Gastroesophageal sphincter (tissue), 4 donors: ENCODE results near the gene DNAJC5. TPM values are rescaled to one million over a fixed set of nuclear protein-coding genes. Genes with fewer than 3 reads are reported as not detected.
"Not testable (repeated sequence)": the region's sequence is repeated elsewhere in the genome, so short reads cannot be mapped to it uniquely, and the experiment has no call there.

Experiments
- ATAC-seq: fragments of 150-250 bp; one replicate; pipeline ENCODE4 v1.9.1; 2016; ENCODE audit warnings: mild to moderate bottlenecking, moderate library complexity
- H3K27ac ChIP-seq, 4 donors: fragments of 200-600 bp; sonication (generic) in 3 of 4; 1 replicate in 3 of 4; 2 replicates in 1 of 4; pipeline ENCODE4 v1.5.1; 2016 to 2019
- H3K27me3 ChIP-seq: fragments of 200-600 bp; sonication (generic); one replicate; pipeline ENCODE4 v1.5.1; 2019
- H3K36me3 ChIP-seq, 2 donors: fragments of 200-600 bp; sonication (generic); one replicate each; pipeline ENCODE4 v1.5.1; 2019; ENCODE audit warnings: control low read depth in 1 of 2
- H3K4me1 ChIP-seq, 3 donors: fragments of 200-600 bp; sonication (generic); 1 replicate in 2 of 3; 2 replicates in 1 of 3; pipeline ENCODE4 v1.5.1; 2016 to 2019; ENCODE audit warnings: control low read depth in 2 of 3
- H3K4me3 ChIP-seq, 2 donors: fragments of 200-600 bp; sonication (generic); one replicate each; pipeline ENCODE4 v1.5.1; 2019; ENCODE audit warnings: mild to moderate bottlenecking in 1 of 2, moderate library complexity in 1 of 2
- H3K9me3 ChIP-seq, 3 donors: fragments of 200-600 bp; sonication (generic); one replicate each; pipeline ENCODE4 v1.5.1; 2017 to 2019; ENCODE audit warnings: control low read depth in 2 of 3
- CTCF ChIP-seq, 4 experiments: fragments of 200-600 bp in 2 of 4; fragments of 450-650 bp in 2 of 4; sonication (generic) in 1 of 4; IDR thresholded peaks; one replicate each; pipeline ENCODE4 v1.5.1; 2017 to 2019; ENCODE audit warnings: antibody characterized with exemption in 4 of 4, mild to moderate bottlenecking in 2 of 4, moderate library complexity in 2 of 4
- EP300 ChIP-seq: sonication (generic); formaldehyde crosslinking; IDR thresholded peaks from one replicate; pipeline ENCODE4 v1.6.1; 2017; ENCODE audit warnings: antibody characterized with exemption, mild to moderate bottlenecking
- POLR2A ChIP-seq, 2 donors: fragments of 450-650 bp; IDR thresholded peaks; one replicate each; pipeline ENCODE4 v1.6.1; 2017; ENCODE audit warnings: antibody characterized with exemption in 2 of 2, mild to moderate bottlenecking in 2 of 2, moderate library complexity in 1 of 2
- POLR2AphosphoS5 ChIP-seq: sonication (generic); formaldehyde crosslinking; IDR thresholded peaks from one replicate; pipeline ENCODE4 v1.6.1; 2017; ENCODE audit warnings: antibody characterized with exemption
- WGBS, 2 donors: methylation state at CpG; one replicate each; pipeline ENCODE4 v1.1.5; 2018; ENCODE audit warnings: low coverage in 1 of 2; 5-methylcytosine and 5-hydroxymethylcytosine counted together
- total RNA-seq, 4 donors: library from RNA; depleted of rRNA; stranded (reverse); fragments of >200 nt; gene quantifications; one replicate each; pipeline ENCODE4 v1.1.0, GENCODE V29; 2016

The DNAJC5 gene
- total RNA-seq, 4 donors from 2014 or later = 44.7 to 70.6 (median 47.6) TPM

DNA sequence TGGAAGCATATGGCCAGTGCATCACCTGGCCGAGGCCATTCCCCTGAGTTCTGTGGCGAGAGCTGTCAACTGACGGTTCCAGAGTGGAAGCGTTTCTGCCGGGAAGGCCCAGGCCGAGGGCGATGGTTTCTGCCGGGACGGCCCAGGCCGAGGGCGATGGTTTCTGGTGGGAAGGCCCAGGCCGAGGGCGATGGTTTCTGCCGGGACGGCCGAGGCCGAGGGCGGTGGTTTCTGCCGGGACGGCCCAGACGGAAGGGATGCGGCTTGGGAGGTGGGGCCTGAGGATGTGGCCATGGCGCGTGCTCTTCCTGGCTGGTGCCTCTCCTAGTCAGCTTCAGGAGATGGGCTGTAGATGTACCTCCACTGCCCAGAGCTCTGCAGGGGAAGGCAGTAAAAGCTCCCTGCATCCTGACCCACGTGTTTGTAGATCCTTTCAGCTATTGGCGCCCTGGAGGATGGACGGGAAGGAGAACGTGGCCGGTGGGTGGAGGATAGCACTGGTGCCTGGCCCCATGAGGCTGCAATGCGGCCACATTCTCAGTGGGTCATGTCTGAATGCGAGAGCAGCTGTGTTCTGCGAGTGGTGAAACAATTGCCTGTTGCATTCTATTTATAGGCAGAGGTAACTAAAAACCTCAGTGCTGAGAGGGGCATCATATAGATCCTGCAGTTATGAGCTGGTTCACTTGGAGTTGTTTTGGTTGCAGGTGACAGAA is 17.0 kb upstream of the DNAJC5 start:
- H3K4me3 ChIP-seq = no peak overlapping the region
- WGBS, 2 donors = 80 to 90% methylated on average over 1 to 2 of the region's 32 CpGs
- H3K27ac ChIP-seq = no peak overlapping the region
- no peak for ATAC-seq
- no peaks in the 10 kb centered on the region for H3K9me3 ChIP-seq
- H3K27me3 ChIP-seq = no peaks in the 10 kb centered on the region
- peaks cover 0 to 10% (median 0%) of the 10 kb centered on the region in 3 donors for H3K4me1 ChIP-seq
- peaks cover 0 to 94% of the 10 kb centered on the region in 2 donors for H3K36me3 ChIP-seq
- no peak for TF ChIP-seq EP300
- TF ChIP-seq POLR2A (IDR thresholded peaks at IDR 0.05) = no peak
- no peak for TF ChIP-seq CTCF (IDR thresholded peaks at IDR 0.05)
- TF ChIP-seq POLR2AphosphoS5 = no peak

DNA sequence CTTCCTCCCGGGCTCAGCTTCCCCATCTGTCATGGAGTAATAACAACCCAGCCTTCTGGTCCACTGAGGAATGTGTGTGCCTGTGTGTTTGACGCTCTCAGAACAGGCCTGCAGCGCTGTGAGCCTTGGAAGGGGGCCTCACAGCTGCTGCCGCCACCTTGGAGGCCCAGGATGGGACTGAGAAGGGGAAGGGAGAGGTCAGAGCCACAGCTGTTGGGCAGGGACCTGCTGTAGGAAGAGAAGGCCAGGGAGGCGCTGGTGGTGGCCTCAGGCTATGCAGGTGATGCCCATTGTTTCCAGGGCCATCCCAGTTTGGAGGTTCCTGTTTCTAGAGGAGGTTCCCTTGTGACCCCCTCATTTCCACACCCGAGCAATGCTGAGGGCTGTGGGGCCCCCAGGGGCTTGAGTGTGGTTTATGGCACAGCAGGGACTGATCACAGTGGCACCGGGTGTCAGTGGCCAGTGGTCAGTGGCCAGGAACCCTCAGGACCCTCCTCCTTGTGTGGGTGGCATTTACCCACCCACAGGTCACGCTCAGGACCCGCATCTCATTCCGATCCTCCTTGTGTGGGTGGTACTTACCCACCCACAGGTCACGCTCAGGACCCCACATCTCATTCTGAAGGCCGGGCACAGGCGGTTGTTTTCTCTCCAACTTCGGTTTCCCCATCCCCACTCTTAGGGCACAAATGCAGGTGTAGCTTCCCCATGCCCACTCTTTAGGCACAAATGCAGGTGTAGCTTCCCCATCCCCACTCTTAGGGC is 15.8 kb upstream of the DNAJC5 start:
- no peak for ATAC-seq
- TF ChIP-seq EP300 (no peak), CTCF (IDR thresholded peaks at IDR 0.05) (no peak), POLR2A (IDR thresholded peaks at IDR 0.05) (no peak), POLR2AphosphoS5 (no peak)
- no peak overlapping the region for H3K4me3 ChIP-seq
- H3K9me3 ChIP-seq = no peaks in the 10 kb centered on the region
- H3K36me3 ChIP-seq = peaks cover 0 to 94% of the 10 kb centered on the region in 2 donors
- H3K4me1 ChIP-seq = no peaks in the 10 kb centered on the region
- no peaks in the 10 kb centered on the region for H3K27me3 ChIP-seq
- no peak overlapping the region for H3K27ac ChIP-seq
- WGBS, 2 donors = 87 to 96% methylated on average over 6 to 8 of the region's 14 CpGs

DNA sequence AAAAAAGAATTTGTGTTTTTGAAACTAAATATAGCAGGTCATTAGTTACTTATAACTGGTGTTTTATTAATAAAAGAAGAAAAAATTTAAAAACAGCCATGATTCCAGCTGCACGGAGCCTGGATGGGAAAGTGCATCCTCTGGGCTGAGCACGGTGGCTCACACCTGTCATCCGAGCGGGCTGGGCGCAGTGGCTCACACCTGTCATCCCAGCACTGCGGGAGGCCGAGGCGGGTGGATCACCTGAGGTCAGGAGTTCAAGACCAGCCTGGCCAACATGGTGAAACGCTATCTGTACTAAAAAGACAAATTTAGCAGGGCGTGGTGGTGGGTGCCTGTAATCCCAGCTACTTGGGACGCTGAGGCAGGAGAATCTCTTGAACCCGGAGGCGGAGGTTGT is 14.0 kb upstream of the DNAJC5 start:
- 90 to 94% methylated on average over 7 to 8 of the region's 13 CpGs for WGBS, 2 donors
- H3K27ac ChIP-seq, H3K4me1 ChIP-seq, H3K9me3 ChIP-seq, H3K27me3 ChIP-seq, H3K4me3 ChIP-seq, ATAC-seq: not testable (repeated sequence)
- H3K36me3 ChIP-seq = peaks cover 0 to 94% of the 10 kb centered on the region in 2 donors

- Histone ChIP-seq H3K27ac (no peak overlapping the region), H3K9me3 (no peaks in the 10 kb centered on the region), H3K4me3 (no peak overlapping the region), H3K27me3 (no peaks in the 10 kb centered on the region), H3K36me3 (peaks cover 0 to 93% of the 10 kb centered on the region in 2 donors), H3K4me1 (no peaks in the 10 kb centered on the region)
- no peak for ATAC-seq
- 89% methylated on average over 4 of the region's 19 CpGs; no CpG with 5 or more reads in 1 of the 2 donors for WGBS, 2 donors
- TF ChIP-seq POLR2A (IDR thresholded peaks at IDR 0.05) (no peak), EP300 (no peak), CTCF (IDR thresholded peaks at IDR 0.05) (no peak), POLR2AphosphoS5 (no peak)
Measured at GRCh38 chr20:63881451-63882226, 13.3 kb upstream of the DNAJC5 start.
